HG03135 (cell line): ENCODE results near the gene RETREG3.

Experiments
- ATAC-seq: cut with Tn5 transposase; IDR thresholded peaks from one replicate; pipeline ENCODE4 v1.9.1; 2021; ENCODE audit warnings: mild to moderate bottlenecking, moderate library complexity; ENCODE audit not compliant: unreplicated experiment

Gene RETREG3

DNA sequence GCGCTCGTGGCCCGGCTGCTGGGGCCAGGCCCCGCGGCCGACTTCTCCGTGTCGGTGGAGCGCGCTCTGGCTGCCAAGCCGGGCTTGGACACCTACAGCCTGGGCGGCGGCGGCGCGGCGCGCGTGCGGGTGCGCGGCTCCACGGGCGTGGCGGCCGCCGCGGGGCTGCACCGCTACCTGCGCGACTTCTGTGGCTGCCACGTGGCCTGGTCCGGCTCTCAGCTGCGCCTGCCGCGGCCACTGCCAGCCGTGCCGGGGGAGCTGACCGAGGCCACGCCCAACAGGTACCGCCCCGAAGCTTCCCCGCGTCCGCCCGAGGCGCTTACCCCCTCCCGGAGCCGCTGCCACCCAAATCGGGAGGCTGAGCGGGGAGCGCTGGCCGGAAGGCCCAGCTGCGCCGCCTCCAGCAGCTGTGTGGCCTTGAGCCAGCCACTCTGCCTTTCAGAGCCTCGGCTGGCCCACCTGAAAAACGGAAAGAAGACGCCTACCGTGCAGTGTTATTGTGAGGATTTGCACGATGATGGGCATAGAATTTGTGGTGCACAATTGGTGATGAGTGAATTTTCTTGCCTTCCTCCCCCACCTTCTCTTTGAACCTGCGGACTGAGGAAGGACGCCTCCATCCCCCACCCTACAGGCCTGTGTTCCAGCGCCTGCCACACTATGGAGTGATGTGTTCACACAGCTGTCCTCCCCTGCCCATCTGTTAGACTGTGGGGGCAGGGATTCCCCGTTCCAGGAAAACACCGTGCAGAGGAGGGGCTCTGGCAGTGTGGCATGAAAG lies 72.6 kb downstream of the RETREG3 start:
- peak; percentile 45 for ATAC-seq

GRCh38 chr17:42536048-42536371 lies 73.2 kb downstream of the RETREG3 start, which contains the start of gene NAGLU:
Gene NAGLU (plus strand): TSS chr17:42536241. CDS start chr17:42536273, 32 bp downstream.
- peak; percentile 85 for ATAC-seq

DNA sequence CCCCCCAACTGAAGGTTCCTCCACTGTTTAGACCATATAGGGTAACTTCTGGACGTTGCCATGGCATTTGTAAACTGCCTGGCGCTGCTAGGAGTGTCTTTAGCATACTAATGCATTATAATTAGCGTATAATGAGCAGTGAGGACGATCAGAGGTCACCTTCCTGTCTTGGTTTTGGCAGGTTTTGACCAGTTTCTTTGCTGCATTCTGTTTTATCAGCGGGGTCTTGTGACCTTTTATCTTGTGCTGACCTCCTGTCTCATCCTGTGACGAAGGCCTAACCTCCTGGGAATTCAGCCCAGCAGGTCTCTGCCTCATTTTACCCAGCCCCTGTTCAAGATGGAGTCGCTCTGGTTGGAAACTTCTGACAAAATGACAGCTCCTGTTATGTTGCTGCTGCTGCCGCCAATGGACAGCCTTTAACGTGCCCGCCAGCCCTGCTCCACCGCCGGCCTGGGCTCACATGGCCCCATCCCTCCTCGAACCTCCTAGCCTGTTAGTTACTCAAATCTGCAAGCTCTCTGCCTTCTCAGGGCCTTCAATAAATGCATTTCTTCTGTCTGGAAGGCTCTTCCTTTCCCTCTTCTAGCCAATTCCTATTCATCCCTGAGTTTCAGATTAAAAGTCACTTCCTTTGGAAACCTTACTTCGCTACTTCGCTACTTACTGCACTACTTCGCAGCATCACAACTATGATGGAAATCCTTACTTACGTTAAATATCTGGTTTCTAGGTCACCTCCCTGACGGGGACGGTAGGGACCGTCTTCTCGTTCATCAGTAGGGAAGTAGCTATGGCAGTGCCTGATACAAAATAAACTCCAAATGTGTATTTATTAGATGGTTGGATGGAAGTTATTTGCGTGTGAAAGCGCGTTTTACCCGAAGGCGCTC lies 73.8 kb downstream of the RETREG3 start:
- no peak for ATAC-seq

DNA sequence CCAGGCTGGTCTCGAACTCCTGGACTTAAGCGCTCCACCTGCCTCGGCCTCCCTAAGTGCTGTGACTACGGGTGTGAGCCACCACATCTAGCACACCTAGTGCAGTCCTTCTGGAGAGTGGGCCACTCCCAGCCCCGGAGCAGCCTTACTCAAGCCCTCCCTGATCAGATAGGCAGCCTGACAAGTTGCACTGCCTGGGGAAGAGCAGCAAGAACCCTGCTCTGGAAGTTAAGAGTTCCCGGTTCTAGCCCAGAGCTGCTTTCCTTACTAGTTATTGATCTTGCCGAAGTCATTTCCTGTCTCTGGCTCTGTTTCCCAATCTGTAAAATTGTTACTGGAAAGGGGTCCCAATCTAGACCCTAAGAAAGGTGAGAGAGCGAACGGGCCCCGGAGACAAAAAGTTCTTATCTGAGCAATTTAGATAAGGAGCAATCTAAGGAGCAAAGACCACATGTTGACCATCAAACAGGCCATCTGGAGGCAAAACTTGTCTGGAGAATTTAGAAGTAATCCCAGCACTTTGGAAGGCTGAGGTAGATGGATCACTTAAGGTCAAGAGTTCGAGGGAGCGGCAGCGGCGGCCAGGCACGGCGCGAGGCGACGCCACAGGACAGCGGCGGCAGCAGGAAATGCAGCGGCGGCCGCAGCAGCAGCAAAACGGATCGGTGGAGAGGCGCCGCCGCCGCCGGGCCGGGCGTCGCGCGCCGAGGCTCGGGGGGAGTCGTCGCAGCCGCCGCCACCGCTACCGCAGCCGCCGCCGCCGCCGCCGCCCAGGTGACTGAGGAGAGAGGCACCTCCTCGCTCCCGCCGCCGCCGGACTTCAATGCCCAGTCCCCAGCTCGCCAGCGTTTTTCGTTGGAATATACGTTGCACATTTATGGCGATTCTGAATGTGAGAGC lies 77.5 kb downstream of the RETREG3 start:
- ATAC-seq, result no peak

GRCh38 chr17:42530952-42531454 lies 78.2 kb downstream of the RETREG3 start:
- ATAC-seq, result no peak
